ENCODE results near the gene SARDH. TPM values are rescaled to one million over a fixed set of nuclear protein-coding genes. Genes with fewer than 3 reads are reported as not detected.

Gene SARDH
- polyA plus RNA-seq, 1 donor from 2014 or later: not detected

GRCh38 chr9:133631111-133631510 is 107.0 kb downstream of the SARDH start:
- TF ChIP-seq TAF1 (IDR thresholded peaks at IDR 0.05; ENCODE audit: low read depth): no peak
- no peak for TF ChIP-seq CTCF (IDR thresholded peaks at IDR 0.05; ENCODE audit: poor library complexity, severe bottlenecking)
- TF ChIP-seq EZH2 (IDR thresholded peaks at IDR 0.05; ENCODE audit: borderline replicate concordance, insufficient read depth, low read length, poor library complexity, severe bottlenecking): no peak
- TF ChIP-seq EP300 (conservative IDR thresholded peaks at IDR 0.05; ENCODE audit: poor library complexity, severe bottlenecking): no peak
- TF ChIP-seq REST (IDR thresholded peaks at IDR 0.05; ENCODE audit: borderline replicate concordance): no peak
- no peak for TF ChIP-seq SMC3 (conservative IDR thresholded peaks at IDR 0.05; ENCODE audit: poor library complexity)
- TF ChIP-seq POLR2AphosphoS5 (IDR thresholded peaks at IDR 0.05): no peak
- no peak for TF ChIP-seq RAD21 (conservative IDR thresholded peaks at IDR 0.05)
- no peak for TF ChIP-seq MXI1 (conservative IDR thresholded peaks at IDR 0.05; ENCODE audit: poor library complexity, severe bottlenecking)
- H3K9me3 ChIP-seq (ENCODE audit: low read length): no peaks in the 10 kb centered on the region
- no peak overlapping the region for H3K27ac ChIP-seq (ENCODE audit: low read length)

GRCh38 chr9:133629221-133630110 is 108.7 kb downstream of the SARDH start:
- no peaks in the 10 kb centered on the region for H3K27me3 ChIP-seq (ENCODE audit: insufficient read depth, low read depth, low read length)
- no peaks in the 10 kb centered on the region for H4K20me1 ChIP-seq (ENCODE audit: insufficient read depth)
- H3K36me3 ChIP-seq (ENCODE audit: insufficient read depth, low read length): no peaks in the 10 kb centered on the region
- no peak overlapping the region for H3K9ac ChIP-seq (ENCODE audit: low read length)
- H3K4me3 ChIP-seq (ENCODE audit: low read length): no peak overlapping the region
- H3K4me2 ChIP-seq (ENCODE audit: low read length): no peak overlapping the region
- no peak for TF ChIP-seq EZH2 (IDR thresholded peaks at IDR 0.05; ENCODE audit: borderline replicate concordance, insufficient read depth, low read length, poor library complexity, severe bottlenecking)
- TF ChIP-seq MXI1 (conservative IDR thresholded peaks at IDR 0.05; ENCODE audit: poor library complexity, severe bottlenecking): no peak
- no peak for TF ChIP-seq TAF1 (IDR thresholded peaks at IDR 0.05; ENCODE audit: low read depth)
- TF ChIP-seq EP300 (conservative IDR thresholded peaks at IDR 0.05; ENCODE audit: poor library complexity, severe bottlenecking): no peak
- TF ChIP-seq SMC3 (conservative IDR thresholded peaks at IDR 0.05; ENCODE audit: poor library complexity): no peak
- no peak for TF ChIP-seq POLR2AphosphoS5 (IDR thresholded peaks at IDR 0.05)
- TF ChIP-seq REST (IDR thresholded peaks at IDR 0.05; ENCODE audit: borderline replicate concordance): no peak
- TF ChIP-seq CTCF (IDR thresholded peaks at IDR 0.05; ENCODE audit: poor library complexity, severe bottlenecking): no peak
- TF ChIP-seq RAD21 (conservative IDR thresholded peaks at IDR 0.05): no peak
- no peaks in the 10 kb centered on the region for H3F3A ChIP-seq (ENCODE audit: insufficient read depth, low read length, poor library complexity, severe bottlenecking)
- peaks cover 6% of the 10 kb centered on the region for H3K9me3 ChIP-seq (ENCODE audit: low read length)
- no peaks in the 10 kb centered on the region for H3K79me2 ChIP-seq (replicated peaks; ENCODE audit: insufficient read depth, low read length)
- H2AFZ ChIP-seq (ENCODE audit: low read depth, low read length): no peak overlapping the region
- no peak overlapping the region for H3K27ac ChIP-seq (ENCODE audit: low read length)
- H3K9me2 ChIP-seq (ENCODE audit: insufficient read depth, low read length): no peaks in the 10 kb centered on the region

More at GRCh38 chr9:133631111-133631510, 107.0 kb downstream of the SARDH start:
- Histone ChIP-seq H3K27me3 (ENCODE audit: insufficient read depth, low read depth, low read length) (no peaks in the 10 kb centered on the region), H3K36me3 (ENCODE audit: insufficient read depth, low read length) (no peaks in the 10 kb centered on the region), H4K20me1 (ENCODE audit: insufficient read depth) (no peaks in the 10 kb centered on the region), H3K9me2 (ENCODE audit: insufficient read depth, low read length) (no peaks in the 10 kb centered on the region), H3K9ac (ENCODE audit: low read length) (no peak overlapping the region), H3K4me3 (ENCODE audit: low read length) (no peak overlapping the region), H2AFZ (ENCODE audit: low read depth, low read length) (no peak overlapping the region), H3K79me2 (replicated peaks; ENCODE audit: insufficient read depth, low read length) (no peaks in the 10 kb centered on the region), H3K4me2 (ENCODE audit: low read length) (no peak overlapping the region), H3F3A (ENCODE audit: insufficient read depth, low read length, poor library complexity, severe bottlenecking) (no peaks in the 10 kb centered on the region)

All from neural cell (in vitro differentiated cells).